CD4-positive, alpha-beta T cell treated with Interleukin-1 beta for 1 hour (primary cell): ENCODE measurements around the gene SFMBT2.
A peak's percentile ranks its signal among the peaks of the same experiment; 100 is the strongest.

Source experiments
- DNase-seq, 2 donors: peaks; one replicate each; pipeline ENCODE4 v3.0.0-alpha.2; 2020 to 2022

SFMBT2 gene

GRCh38 chr10:7121154-7121797 is 289.6 kb downstream of the SFMBT2 start:
- DNase-seq, result peak; percentile 71 to 77

GRCh38 chr10:7119325-7120015 is 291.4 kb downstream of the SFMBT2 start:
- DNase-seq, result no peak

GRCh38 chr10:7117806-7118674 is 292.8 kb downstream of the SFMBT2 start:
- no peak for DNase-seq

GRCh38 chr10:7117177-7117799 is 293.5 kb downstream of the SFMBT2 start:
- no peak for DNase-seq

- DNase-seq, result no peak
These were observed 299.3 kb downstream of the SFMBT2 start for GRCh38 chr10:7111561-7111960.

GRCh38 chr10:7111089-7111488 is 299.7 kb downstream of the SFMBT2 start:
- no peak for DNase-seq
